HepG2 (cell line): ENCODE measurements around the gene LRRN4CL. TPM values are rescaled to one million over a fixed set of nuclear protein-coding genes. Genes with fewer than 3 reads are reported as not detected.

ENCODE experiments used
- ATAC-seq: fragments of 200-7000 bp; cut with Tn5 transposase; 3 replicates; pipeline ENCODE4 v1.9.1; 2020; ENCODE audit warnings: mild to moderate bottlenecking, moderate library complexity
- BruUV-seq: library from RNA; stranded (reverse); fragments of 400-500 nt; replicated peaks from 2 replicates; lab custom pipeline; 2021; lab: Mats Ljungman, UMichigan
- CTCF ChIA-PET: fragments of 300-600 bp; formaldehyde crosslinking; extraction: SDS; loops from one replicate; lab custom pipeline; 2021; ENCODE audit warnings: low total read pairs, inconsistent platforms, low intra/inter-chr PET ratio; lab: Yijun Ruan, JAX
- POLR2A ChIA-PET: fragments of 350-600 bp; sonication (Branson Sonifier 250); formaldehyde crosslinking; loops from one replicate; lab custom pipeline; 2020; ENCODE audit warnings: antibody characterized with exemption, inconsistent platforms; lab: Yijun Ruan, JAX
- DNase-seq: peaks from one replicate; pipeline ENCODE4 v3.0.0-alpha.2; 2015; ENCODE audit warnings: low spot score
- FAIRE-seq: peaks from 3 replicates; lab custom pipeline; 2011; peaks lifted over from hg19 to GRCh38; lab: Jason Lieb, UNC
- H2AFZ ChIP-seq: one replicate; pipeline ENCODE4 v1.6.1; 2011; ENCODE audit warnings: low read length, inconsistent platforms
- H3K27ac ChIP-seq: fragments of 300-600 bp; 3 replicates; pipeline ENCODE4 v1.8.0; 2011; ENCODE audit warnings: mixed run types, mild to moderate bottlenecking, mixed read lengths, low read length, inconsistent platforms; ENCODE audit not compliant: insufficient read depth; ENCODE audit errors: extremely low read length
- H3K27me3 ChIP-seq, 2 experiments: fragments of 200-600 bp in 1 of 2; 2 replicates in 1 of 2; 3 replicates in 1 of 2; pipeline versions ENCODE4 v1.6.0 to v1.8.0; 2011; ENCODE audit warnings: low read length in 2 of 2, mild to moderate bottlenecking in 2 of 2, moderate library complexity in 2 of 2, inconsistent platforms in 1 of 2; ENCODE audit not compliant: insufficient read depth in 2 of 2, control insufficient read depth in 1 of 2
- H3K36me3 ChIP-seq, 2 experiments: fragments of 200-600 bp in 1 of 2; replicated peaks in 1 of 2; 2 replicates in 1 of 2; 3 replicates in 1 of 2; pipeline versions ENCODE4 v1.5.1 to v1.8.0; 2011; ENCODE audit warnings: low read length in 2 of 2, inconsistent platforms in 1 of 2; ENCODE audit not compliant: insufficient read depth in 2 of 2, control insufficient read depth in 1 of 2
- H3K4me1 ChIP-seq: 2 replicates; pipeline ENCODE4 v1.5.1; 2012; ENCODE audit warnings: low read length, inconsistent platforms; ENCODE audit not compliant: insufficient read depth
- H3K4me2 ChIP-seq: 2 replicates; pipeline ENCODE4 v1.6.0; 2011; ENCODE audit warnings: low read depth, low read length, inconsistent platforms
- H3K4me3 ChIP-seq, 3 experiments: fragments of 200-600 bp in 1 of 3; sonication (generic), shearing (Covaris generic) in 1 of 3; replicated peaks in 1 of 3; 2 replicates each; pipeline ENCODE4 v1.5.1; 2011 to 2016; ENCODE audit warnings: low read length in 3 of 3, inconsistent platforms in 2 of 3, low read depth in 2 of 3, mild to moderate bottlenecking in 2 of 3, control low read depth in 1 of 3, mixed read lengths in 1 of 3; ENCODE audit not compliant: insufficient read depth in 1 of 3
- H3K79me2 ChIP-seq: one replicate; pipeline ENCODE4 v1.6.1; 2011; ENCODE audit warnings: low read length, inconsistent platforms; ENCODE audit not compliant: insufficient read depth
- H3K9ac ChIP-seq: 2 replicates; pipeline ENCODE4 v1.6.0; 2011; ENCODE audit warnings: mild to moderate bottlenecking, low read depth, low read length, inconsistent platforms; ENCODE audit not compliant: insufficient read depth
- H3K9me3 ChIP-seq: 2 replicates; pipeline ENCODE4 v1.5.1; 2012; ENCODE audit warnings: mild to moderate bottlenecking, low read length
- H4K20me1 ChIP-seq: 2 replicates; pipeline ENCODE4 v1.6.0; 2011; ENCODE audit warnings: inconsistent platforms, mild to moderate bottlenecking, low read length, moderate library complexity; ENCODE audit not compliant: insufficient read depth
- RAD21 ChIP-seq: fragments of 450-650 bp; formaldehyde crosslinking; IDR thresholded peaks from 2 replicates; pipeline ENCODE4 v1.5.0; 2020; ENCODE audit warnings: mild to moderate bottlenecking
- SMC3 ChIP-seq: IDR thresholded peaks from 2 replicates; pipeline ENCODE4 v1.6.1; 2011; ENCODE audit warnings: low read length, improper control_type of control experiment
- STAG1 ChIP-seq: sonication (generic); formaldehyde crosslinking; IDR thresholded peaks from 2 replicates; pipeline ENCODE4 v1.4.0; 2020; ENCODE audit warnings: missing genetic modification reagents
- XRCC5 ChIP-seq: fragments of 200-400 bp; formaldehyde crosslinking; optimal IDR thresholded peaks from 2 replicates; pipeline ENCODE3; 2017; ENCODE audit warnings: mild to moderate bottlenecking, low read length
- ZBTB38 ChIP-seq: sonication (generic); formaldehyde crosslinking; IDR thresholded peaks from 2 replicates; pipeline ENCODE4 v1.5.1; 2020; ENCODE audit warnings: mild to moderate bottlenecking, missing genetic modification reagents
- ZNF3 ChIP-seq: IDR thresholded peaks from 2 replicates; pipeline ENCODE4 v1.7.0; 2017; ENCODE audit warnings: inconsistent platforms
- ZNF501 ChIP-seq: sonication (generic); formaldehyde crosslinking; IDR thresholded peaks from 2 replicates; pipeline ENCODE4 v1.5.1; 2020; ENCODE audit warnings: mild to moderate bottlenecking, moderate library complexity, missing genetic modification reagents
- ZNF510 ChIP-seq: sonication (generic); formaldehyde crosslinking; IDR thresholded peaks from 2 replicates; pipeline ENCODE4 v1.4.0; 2020; ENCODE audit warnings: low read depth, mild to moderate bottlenecking, missing genetic modification reagents
- ZNF607 ChIP-seq: sonication (generic); formaldehyde crosslinking; IDR thresholded peaks from 2 replicates; pipeline ENCODE4 v1.5.1; 2020; ENCODE audit warnings: missing genetic modification reagents, mild to moderate bottlenecking, borderline replicate concordance
- WGBS: methylation state at CpG from one replicate; pipeline ENCODE4 v1.1.6; 2017; ENCODE audit warnings: low lambda C conversion rate; 5-methylcytosine and 5-hydroxymethylcytosine counted together
- in situ Hi-C: cut with HindIII; loops from 2 replicates; pipeline ENCODE4 v1.10.0; 2017; ENCODE audit warnings: low pct_unique_long_range_greater_than_20kb; ENCODE audit not compliant: extremely low pct_ligation_motif_present
- intact Hi-C: fragments of 100-400 bp; cut with micrococcal nuclease; formaldehyde crosslinking; loops from one replicate; pipeline ENCODE4 v1.10.0; 2022; ENCODE audit not compliant: unreplicated experiment
- polyA plus RNA-seq, 8 experiments: library from polyadenylated mRNA; depleted of rRNA in 3 of 8; stranded (reverse) in 7 of 8; unstranded in 1 of 8; fragments of >200 nt; fragmentation: Illumina TruSeq in 4 of 8; extraction: Trizol in 4 of 8; gene quantifications; 2 replicates each; pipeline versions ENCODE4 v1.2.1 to v1.2.3, GENCODE V29; 2011 to 2016; ENCODE audit warnings: low read depth in 4 of 8, missing spikeins in 1 of 8, mixed read lengths in 1 of 8; ENCODE audit not compliant: insufficient read depth in 1 of 8
- total RNA-seq, 5 experiments: library from RNA; depleted of rRNA; stranded (reverse); fragments of >200 nt; fragmentation: Illumina TruSeq; extraction: Trizol; gene quantifications; 2 replicates each; pipeline ENCODE4 v1.2.3, GENCODE V29; 2016; ENCODE audit warnings: low read depth in 1 of 5
- TF ChIP-seq, protein P1 (sequence below): sonication (generic); formaldehyde crosslinking; IDR thresholded peaks from 2 replicates; pipeline ENCODE4 v1.5.0; 2020; ENCODE audit warnings: mild to moderate bottlenecking, missing genetic modification reagents, borderline replicate concordance
- TF ChIP-seq, protein P2 (sequence below): sonication (generic); formaldehyde crosslinking; IDR thresholded peaks from 2 replicates; pipeline ENCODE4 v1.5.0; 2020; ENCODE audit warnings: mild to moderate bottlenecking, missing genetic modification reagents, moderate library complexity
- TF ChIP-seq, protein P3 (sequence below): sonication (generic); formaldehyde crosslinking; IDR thresholded peaks from 2 replicates; pipeline ENCODE4 v1.4.0; 2020; ENCODE audit warnings: missing genetic modification reagents
- TF ChIP-seq, protein P4 (sequence below): sonication (generic); formaldehyde crosslinking; IDR thresholded peaks from 2 replicates; pipeline ENCODE4 v1.4.0; 2020; ENCODE audit warnings: missing genetic modification reagents

Gene LRRN4CL
- total and polyA plus RNA-seq, 2 of the 13 experiments (the other 11 are each of a cell fraction or from before 2014, with no cell fraction given): 0.11 TPM; not detected in 1

DNA sequence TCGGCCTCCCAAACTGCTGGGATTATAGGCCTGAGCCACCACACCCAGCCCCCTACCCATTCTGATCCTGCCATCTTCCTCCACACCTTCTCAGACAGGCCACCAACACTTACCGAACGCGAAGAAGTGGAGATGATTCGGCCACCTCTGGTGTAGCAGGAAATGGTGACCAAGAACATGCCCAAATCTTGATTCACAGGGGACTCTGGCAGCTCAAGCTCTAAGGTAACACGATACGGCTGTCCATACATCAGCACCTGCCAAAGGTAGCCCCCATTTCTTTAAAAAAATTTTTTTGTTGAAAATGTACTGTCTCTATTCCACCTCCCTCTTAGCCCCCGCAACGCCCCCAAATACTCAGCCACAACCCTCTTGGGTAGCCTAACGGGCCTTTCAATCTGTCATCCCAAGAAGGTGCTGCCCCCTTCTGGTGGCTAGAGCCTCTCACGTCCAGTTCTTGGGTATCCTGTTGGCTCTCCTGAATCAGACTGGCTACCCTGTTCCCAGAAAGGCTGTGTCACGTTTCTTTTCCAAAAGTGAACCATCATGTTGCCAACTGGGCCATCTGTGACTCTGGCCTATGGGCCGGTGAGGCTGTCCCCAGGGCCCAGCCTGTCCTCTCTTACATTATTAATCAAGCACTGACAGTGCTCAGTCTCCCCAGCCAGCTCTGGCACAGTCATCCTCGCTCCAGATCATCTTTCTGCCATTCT is 5.3 kb upstream of the LRRN4CL start:
- in situ Hi-C loops: no loop called here
- POLR2A ChIA-PET: no interaction called here
- peak; percentile 86 for ATAC-seq
- H3K4me2 ChIP-seq: no peak overlapping the region
- no peak overlapping the region for H3K9ac ChIP-seq
- TF ChIP-seq ZNF501 (CRISPR knock-in tag): peak; percentile 44; the same call in 1 of the 2 replicates
- TF ChIP-seq, protein P1, sequence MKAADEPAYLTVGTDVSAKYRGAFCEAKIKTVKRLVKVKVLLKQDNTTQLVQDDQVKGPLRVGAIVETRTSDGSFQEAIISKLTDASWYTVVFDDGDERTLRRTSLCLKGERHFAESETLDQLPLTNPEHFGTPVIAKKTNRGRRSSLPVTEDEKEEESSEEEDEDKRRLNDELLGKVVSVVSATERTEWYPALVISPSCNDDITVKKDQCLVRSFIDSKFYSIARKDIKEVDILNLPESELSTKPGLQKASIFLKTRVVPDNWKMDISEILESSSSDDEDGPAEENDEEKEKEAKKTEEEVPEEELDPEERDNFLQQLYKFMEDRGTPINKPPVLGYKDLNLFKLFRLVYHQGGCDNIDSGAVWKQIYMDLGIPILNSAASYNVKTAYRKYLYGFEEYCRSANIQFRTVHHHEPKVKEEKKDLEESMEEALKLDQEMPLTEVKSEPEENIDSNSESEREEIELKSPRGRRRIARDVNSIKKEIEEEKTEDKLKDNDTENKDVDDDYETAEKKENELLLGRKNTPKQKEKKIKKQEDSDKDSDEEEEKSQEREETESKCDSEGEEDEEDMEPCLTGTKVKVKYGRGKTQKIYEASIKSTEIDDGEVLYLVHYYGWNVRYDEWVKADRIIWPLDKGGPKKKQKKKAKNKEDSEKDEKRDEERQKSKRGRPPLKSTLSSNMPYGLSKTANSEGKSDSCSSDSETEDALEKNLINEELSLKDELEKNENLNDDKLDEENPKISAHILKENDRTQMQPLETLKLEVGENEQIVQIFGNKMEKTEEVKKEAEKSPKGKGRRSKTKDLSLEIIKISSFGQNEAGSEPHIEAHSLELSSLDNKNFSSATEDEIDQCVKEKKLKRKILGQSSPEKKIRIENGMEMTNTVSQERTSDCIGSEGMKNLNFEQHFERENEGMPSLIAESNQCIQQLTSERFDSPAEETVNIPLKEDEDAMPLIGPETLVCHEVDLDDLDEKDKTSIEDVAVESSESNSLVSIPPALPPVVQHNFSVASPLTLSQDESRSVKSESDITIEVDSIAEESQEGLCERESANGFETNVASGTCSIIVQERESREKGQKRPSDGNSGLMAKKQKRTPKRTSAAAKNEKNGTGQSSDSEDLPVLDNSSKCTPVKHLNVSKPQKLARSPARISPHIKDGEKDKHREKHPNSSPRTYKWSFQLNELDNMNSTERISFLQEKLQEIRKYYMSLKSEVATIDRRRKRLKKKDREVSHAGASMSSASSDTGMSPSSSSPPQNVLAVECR (CRISPR knock-in tag): peak; percentile 25; the same call in 1 of the 2 replicates
- TF ChIP-seq ZNF510 (CRISPR knock-in tag): 0 out of 2 replicates have a peak, but pooled peaks have one; percentile 30
- peak; percentile 78 for TF ChIP-seq SMC3
- no peak for TF ChIP-seq ZNF607 (CRISPR knock-in tag)
- TF ChIP-seq ZNF3 (CRISPR knock-in tag): no peak
- TF ChIP-seq ZBTB38: 0 out of 2 replicates have a peak, but pooled peaks have one; percentile 32
- TF ChIP-seq, protein P2, sequence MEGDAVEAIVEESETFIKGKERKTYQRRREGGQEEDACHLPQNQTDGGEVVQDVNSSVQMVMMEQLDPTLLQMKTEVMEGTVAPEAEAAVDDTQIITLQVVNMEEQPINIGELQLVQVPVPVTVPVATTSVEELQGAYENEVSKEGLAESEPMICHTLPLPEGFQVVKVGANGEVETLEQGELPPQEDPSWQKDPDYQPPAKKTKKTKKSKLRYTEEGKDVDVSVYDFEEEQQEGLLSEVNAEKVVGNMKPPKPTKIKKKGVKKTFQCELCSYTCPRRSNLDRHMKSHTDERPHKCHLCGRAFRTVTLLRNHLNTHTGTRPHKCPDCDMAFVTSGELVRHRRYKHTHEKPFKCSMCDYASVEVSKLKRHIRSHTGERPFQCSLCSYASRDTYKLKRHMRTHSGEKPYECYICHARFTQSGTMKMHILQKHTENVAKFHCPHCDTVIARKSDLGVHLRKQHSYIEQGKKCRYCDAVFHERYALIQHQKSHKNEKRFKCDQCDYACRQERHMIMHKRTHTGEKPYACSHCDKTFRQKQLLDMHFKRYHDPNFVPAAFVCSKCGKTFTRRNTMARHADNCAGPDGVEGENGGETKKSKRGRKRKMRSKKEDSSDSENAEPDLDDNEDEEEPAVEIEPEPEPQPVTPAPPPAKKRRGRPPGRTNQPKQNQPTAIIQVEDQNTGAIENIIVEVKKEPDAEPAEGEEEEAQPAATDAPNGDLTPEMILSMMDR (CRISPR knock-in tag): peak; percentile 85
- TF ChIP-seq RAD21 (CRISPR knock-in tag): peak; percentile 56
- TF ChIP-seq, protein P3, sequence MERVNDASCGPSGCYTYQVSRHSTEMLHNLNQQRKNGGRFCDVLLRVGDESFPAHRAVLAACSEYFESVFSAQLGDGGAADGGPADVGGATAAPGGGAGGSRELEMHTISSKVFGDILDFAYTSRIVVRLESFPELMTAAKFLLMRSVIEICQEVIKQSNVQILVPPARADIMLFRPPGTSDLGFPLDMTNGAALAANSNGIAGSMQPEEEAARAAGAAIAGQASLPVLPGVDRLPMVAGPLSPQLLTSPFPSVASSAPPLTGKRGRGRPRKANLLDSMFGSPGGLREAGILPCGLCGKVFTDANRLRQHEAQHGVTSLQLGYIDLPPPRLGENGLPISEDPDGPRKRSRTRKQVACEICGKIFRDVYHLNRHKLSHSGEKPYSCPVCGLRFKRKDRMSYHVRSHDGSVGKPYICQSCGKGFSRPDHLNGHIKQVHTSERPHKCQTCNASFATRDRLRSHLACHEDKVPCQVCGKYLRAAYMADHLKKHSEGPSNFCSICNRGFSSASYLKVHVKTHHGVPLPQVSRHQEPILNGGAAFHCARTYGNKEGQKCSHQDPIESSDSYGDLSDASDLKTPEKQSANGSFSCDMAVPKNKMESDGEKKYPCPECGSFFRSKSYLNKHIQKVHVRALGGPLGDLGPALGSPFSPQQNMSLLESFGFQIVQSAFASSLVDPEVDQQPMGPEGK (CRISPR knock-in tag): peak; percentile 35; the same call in 1 of the 2 replicates
- peak; percentile 50 for TF ChIP-seq XRCC5
- TF ChIP-seq, protein P4, sequence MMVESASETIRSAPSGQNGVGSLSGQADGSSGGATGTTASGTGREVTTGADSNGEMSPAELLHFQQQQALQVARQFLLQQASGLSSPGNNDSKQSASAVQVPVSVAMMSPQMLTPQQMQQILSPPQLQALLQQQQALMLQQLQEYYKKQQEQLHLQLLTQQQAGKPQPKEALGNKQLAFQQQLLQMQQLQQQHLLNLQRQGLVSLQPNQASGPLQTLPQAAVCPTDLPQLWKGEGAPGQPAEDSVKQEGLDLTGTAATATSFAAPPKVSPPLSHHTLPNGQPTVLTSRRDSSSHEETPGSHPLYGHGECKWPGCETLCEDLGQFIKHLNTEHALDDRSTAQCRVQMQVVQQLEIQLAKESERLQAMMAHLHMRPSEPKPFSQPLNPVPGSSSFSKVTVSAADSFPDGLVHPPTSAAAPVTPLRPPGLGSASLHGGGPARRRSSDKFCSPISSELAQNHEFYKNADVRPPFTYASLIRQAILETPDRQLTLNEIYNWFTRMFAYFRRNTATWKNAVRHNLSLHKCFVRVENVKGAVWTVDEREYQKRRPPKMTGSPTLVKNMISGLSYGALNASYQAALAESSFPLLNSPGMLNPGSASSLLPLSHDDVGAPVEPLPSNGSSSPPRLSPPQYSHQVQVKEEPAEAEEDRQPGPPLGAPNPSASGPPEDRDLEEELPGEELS (CRISPR knock-in tag): no peak
- peak; percentile 72 for TF ChIP-seq STAG1 (CRISPR knock-in tag)
- TF ChIP-seq, all 625 proteins: peak for 10
- Histone ChIP-seq H3K9me3 (no peaks in the 10 kb centered on the region), H3K4me1 (no peaks in the 10 kb centered on the region), H3K4me3 (no peak overlapping the region), H3K27ac (no peak overlapping the region), H2AFZ (no peak overlapping the region), H3K27me3 (no peaks in the 10 kb centered on the region), H3K36me3 (peaks cover 17 to 37% of the 10 kb centered on the region in 2 experiments), H4K20me1 (no peaks in the 10 kb centered on the region), H3K79me2 (no peaks in the 10 kb centered on the region)
- 79% methylated on average over 14 of the region's 14 CpGs for WGBS
- DNase-seq (peak; percentile 70), FAIRE-seq (peak; percentile 52)
- intact Hi-C loops: loop anchor here (1.0 kb wide), 1 partner anchor 314 kb away; no protein-coding TSS in a partner anchor
- CTCF ChIA-PET: interaction anchor here (0.8 to 1.6 kb wide), 3 partner anchors 14 to 314 kb away, joined by 3 to 9 read pairs (median 4); partner anchors contain the start of genes EML3 and ROM1
- BruUV-seq: no TSS peak
